ENCODE results near the gene KCTD17.

Gene KCTD17

DNA sequence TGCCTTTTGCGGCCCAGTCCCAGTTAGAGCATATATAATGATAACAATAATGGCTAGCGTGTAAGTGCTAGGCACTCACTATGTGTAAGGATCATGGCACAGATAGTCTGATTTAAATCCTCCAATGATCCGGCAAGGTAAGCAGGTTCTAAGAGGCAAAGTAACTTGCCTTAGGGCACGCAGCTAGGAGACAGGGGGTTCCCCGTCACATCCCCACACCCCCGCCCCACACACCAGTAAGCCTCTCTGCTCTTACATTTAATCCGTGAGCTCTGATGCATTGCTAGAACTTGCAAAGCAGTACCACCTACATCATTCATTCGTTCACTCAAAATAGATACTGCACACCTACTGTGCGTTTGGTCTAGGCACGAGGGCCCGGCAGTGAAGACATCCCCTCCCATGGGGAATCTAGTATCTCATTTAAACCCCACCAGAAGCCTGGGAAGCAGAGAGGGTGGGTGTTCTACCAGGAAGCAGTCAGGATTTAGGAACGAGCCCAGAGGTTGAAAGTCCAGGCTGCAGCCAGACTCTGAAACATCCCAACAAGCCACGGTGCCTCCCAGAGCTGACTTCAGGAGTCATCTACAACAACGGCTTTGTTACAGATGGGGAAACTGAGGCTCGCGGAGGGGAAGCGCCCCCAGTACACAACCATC lies 37.3 kb downstream of the KCTD17 start:
- ATAC-seq (no peak), DNase-seq (no peak)
- no peaks in the 10 kb centered on the region for H3K27me3 Mint-ChIP-seq
- H3K27ac Mint-ChIP-seq: peak overlapping the region in 1 of 2 donors; percentile 18
- H3K4me3 Mint-ChIP-seq: peak overlapping the region; percentile 10 to 67
- H3K9me3 Mint-ChIP-seq: no peaks in the 10 kb centered on the region
- peaks cover 40% of the 10 kb centered on the region for H3K4me1 Mint-ChIP-seq

DNA sequence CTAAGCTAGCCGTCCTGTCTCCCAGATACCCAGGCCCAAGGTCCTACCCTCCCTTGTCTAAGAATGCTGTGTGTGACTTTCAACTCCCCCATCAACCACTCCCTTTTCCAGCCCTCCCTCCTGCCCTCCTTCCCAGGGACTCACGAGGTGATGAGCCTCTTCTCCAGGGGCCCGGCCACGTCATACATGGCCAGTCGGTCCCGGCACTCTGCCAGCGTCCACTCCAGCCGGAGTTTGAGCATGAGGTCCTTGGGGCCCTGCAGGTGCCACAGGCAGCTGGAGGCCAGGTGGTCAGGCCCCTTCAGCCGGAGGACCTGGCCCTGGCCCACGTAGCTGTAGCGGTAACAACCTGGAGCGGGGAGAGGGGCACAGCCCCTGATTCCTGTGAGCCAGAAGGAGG lies 37.9 kb downstream of the KCTD17 start:
- ATAC-seq (no peak), DNase-seq (no peak)
- H3K9me3 Mint-ChIP-seq: no peaks in the 10 kb centered on the region
- peaks cover 39% of the 10 kb centered on the region for H3K4me1 Mint-ChIP-seq
- no peak overlapping the region for H3K27ac Mint-ChIP-seq
- no peaks in the 10 kb centered on the region for H3K27me3 Mint-ChIP-seq
- peak overlapping the region in 1 of 2 donors; percentile 25 for H3K4me3 Mint-ChIP-seq

DNA sequence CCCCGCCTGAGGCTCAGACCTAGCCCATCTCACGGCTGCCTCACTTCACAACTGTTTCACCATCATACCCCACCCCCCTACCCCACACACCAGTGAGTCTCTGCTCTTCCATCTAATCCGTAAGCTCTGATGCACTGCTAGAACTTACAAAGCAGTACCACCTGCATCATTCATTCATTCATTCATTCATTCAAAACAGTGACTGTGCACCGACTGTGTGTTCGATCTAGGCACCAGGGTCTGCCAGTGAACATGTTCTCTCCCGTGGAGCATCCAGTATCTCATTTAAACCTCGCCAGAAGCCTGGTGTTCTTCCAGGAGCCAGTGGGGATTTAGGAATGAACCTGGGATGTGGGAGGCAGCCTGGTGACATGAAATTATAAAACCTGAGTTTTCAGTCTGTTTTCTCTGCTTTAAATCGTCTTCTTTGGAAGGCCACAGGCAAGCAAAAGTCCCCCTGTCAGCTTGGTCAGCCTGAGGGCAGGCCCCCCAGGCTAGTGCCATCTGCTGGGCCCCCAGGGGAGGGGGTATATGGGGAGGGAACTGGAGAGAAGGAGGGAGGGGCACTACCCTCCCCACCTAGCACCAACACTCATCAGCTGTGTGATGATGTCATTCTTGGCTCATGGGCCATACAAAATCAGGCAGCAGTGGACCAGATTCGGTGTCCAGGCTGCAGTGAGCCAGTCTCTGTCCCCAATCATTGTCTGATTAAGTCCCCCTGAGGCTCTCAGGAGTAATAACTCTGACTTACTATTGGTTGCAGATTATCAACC lies 39.6 kb downstream of the KCTD17 start:
- Mint-ChIP-seq H3K4me1 (peaks cover 53% of the 10 kb centered on the region), H3K27me3 (peaks cover 10% of the 10 kb centered on the region), H3K9me3 (no peaks in the 10 kb centered on the region), H3K4me3 (no peak overlapping the region), H3K27ac (peak overlapping the region in 1 of 2 donors; percentile 36)
- no peak for ATAC-seq
- no peak for DNase-seq

DNA sequence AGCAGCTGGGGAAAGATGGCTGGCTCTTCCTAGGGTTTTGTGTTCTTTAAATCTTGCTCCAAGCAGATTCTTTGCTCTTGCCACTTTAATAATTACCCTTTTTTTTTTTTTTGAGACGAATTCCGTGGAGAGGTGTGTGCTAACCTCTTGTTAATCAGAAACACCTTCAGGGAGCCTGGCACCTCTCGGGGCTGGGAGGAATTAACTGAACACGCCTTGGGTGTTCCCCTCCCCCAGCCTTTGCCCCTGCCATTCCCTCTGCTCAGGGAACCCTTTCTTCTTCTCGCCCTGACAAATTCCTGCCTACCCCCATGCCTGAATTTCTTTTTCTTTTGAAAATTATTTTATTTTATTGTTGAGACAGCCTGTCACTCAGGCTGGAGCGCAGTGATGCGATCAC lies 40.5 kb downstream of the KCTD17 start:
- Mint-ChIP-seq H3K4me1 (peaks cover 62% of the 10 kb centered on the region), H3K27ac (peak overlapping the region in 1 of 2 donors; percentile 65), H3K9me3 (no peaks in the 10 kb centered on the region), H3K4me3 (no peak overlapping the region), H3K27me3 (peaks cover 19% of the 10 kb centered on the region)
- DNase-seq: no peak
- ATAC-seq: no peak

DNA sequence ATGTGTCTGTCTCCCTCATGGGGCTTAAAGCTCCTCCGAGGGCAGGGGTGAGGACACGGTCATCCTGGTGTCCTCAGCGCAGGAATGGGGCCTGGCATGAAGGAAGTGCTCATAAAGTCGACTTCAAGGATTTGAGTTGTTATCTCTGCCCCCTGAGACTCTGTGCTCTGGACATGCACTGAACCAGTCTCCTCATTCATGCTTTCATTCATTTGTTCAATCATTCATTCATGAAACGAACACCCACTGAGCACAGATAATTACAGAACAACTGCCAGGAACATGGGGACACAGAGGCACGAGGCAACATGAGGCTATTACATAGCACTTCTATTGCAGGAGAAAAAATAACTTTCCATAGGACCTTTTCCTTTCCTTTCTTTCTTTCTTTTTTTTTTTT lies 41.5 kb downstream of the KCTD17 start:
- Mint-ChIP-seq H3K4me1 (peaks cover 57% of the 10 kb centered on the region), H3K27ac (no peak overlapping the region), H3K9me3 (no peaks in the 10 kb centered on the region), H3K27me3 (peaks cover 24% of the 10 kb centered on the region), H3K4me3 (no peak overlapping the region)
- ATAC-seq: no peak
- no peak for DNase-seq

DNA sequence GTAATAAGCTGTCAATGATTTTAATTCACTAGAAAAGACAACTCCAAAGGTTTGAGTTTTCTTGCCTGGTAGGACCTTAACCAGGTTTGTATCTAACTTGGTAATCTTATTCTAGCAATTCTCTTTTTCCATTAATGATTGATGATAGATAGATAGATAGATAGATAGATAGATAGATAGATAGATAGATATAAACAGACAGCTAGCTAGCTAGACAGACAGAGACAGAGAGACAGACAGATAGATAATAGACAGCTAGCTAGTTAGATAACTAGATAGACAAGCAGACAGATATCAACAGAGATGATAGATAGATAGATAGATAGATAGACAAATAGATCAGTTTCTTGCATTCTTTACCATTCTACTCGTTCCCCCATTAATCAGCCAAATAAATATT lies 42.7 kb downstream of the KCTD17 start:
- Mint-ChIP-seq H3K27me3 (peaks cover 24% of the 10 kb centered on the region), H3K9me3 (no peaks in the 10 kb centered on the region), H3K4me3 (no peak overlapping the region), H3K27ac (no peak overlapping the region), H3K4me1 (peaks cover 56% of the 10 kb centered on the region)
- no peak for DNase-seq
- no peak for ATAC-seq

DNA sequence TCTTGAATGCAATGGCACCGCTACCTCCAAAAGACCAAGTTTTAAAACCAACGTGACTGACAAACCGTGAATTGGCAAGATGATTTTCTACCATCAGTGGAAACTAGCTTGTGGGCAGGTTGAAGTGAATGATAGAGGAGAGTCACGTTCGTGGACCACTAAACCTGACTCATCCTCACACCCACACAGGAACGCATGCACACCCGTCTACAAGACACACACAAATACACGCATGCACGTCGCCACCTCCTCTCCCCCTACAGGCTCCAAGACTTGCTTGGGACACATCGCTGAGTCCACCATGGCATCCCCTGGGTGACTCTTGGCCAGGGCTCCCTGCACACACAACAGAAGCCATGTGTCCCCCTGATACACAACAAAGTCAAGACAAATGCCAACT lies 43.6 kb downstream of the KCTD17 start:
- DNase-seq (peak; percentile 35 to 43), ATAC-seq (peak; percentile 88)
- no peak overlapping the region for H3K27ac Mint-ChIP-seq
- H3K9me3 Mint-ChIP-seq: no peaks in the 10 kb centered on the region
- H3K27me3 Mint-ChIP-seq: peaks cover 24% of the 10 kb centered on the region
- peaks cover 60% of the 10 kb centered on the region for H3K4me1 Mint-ChIP-seq
- H3K4me3 Mint-ChIP-seq: peak overlapping the region in 1 of 2 donors; percentile 44

DNA sequence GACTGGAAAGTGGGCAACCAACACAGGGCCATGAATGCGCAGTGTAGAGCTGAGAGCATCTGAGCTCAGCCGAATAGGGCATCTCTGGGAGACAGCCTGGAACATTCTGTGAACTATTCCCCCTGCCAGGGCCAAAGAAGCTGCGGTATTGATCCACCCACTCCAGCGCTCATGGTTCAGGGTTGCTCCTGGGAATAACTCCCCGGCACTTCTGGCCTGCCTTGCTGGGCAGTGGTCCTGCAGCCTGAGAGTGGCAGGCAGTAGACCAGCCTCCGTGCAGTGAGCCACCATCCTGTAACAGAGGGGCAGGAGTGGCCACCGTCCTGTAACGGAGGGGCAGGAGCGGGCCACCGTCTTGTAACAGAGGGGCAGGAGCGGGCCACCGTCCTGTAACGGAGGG lies 45.8 kb downstream of the KCTD17 start:
- Mint-ChIP-seq H3K27me3 (peaks cover 24% of the 10 kb centered on the region), H3K4me3 (no peak overlapping the region), H3K4me1 (peaks cover 74% of the 10 kb centered on the region), H3K9me3 (no peaks in the 10 kb centered on the region), H3K27ac (no peak overlapping the region)
- no peak for DNase-seq
- no peak for ATAC-seq

DNA sequence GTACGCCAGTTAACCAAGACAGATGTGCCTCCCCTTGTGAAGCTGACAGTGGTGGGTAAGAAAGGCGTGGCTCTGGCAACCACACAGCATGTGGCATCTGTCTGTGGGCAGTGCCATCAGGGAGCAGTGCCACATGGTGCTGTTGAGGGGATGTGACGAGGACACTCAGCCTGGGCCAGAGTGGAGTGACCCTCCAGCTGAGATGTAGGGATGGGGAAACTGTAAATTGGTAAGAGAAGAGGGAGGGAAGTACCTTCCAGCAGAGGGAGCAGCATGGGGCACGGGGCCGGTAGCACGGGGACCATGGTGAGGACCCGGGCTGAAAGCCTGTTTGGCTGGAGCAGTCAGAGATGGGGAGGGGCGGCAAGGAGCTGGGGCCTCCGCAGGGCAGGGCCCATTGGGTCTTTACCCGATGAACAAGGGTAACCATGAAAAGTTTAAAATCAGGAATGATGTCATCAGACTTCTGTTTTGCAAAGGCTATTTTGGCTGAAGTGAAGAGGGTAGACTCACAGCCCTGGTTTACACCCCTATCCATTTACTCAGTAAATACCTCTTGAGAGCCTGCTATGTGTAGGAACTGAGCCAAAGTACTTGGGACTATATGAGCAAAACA lies 47.5 kb downstream of the KCTD17 start:
- Mint-ChIP-seq H3K27ac (peak overlapping the region in 1 of 2 donors; percentile 48), H3K4me3 (no peak overlapping the region), H3K27me3 (peaks cover 24% of the 10 kb centered on the region), H3K4me1 (peaks cover 78% of the 10 kb centered on the region), H3K9me3 (no peaks in the 10 kb centered on the region)
- no peak for ATAC-seq
- DNase-seq: no peak

DNA sequence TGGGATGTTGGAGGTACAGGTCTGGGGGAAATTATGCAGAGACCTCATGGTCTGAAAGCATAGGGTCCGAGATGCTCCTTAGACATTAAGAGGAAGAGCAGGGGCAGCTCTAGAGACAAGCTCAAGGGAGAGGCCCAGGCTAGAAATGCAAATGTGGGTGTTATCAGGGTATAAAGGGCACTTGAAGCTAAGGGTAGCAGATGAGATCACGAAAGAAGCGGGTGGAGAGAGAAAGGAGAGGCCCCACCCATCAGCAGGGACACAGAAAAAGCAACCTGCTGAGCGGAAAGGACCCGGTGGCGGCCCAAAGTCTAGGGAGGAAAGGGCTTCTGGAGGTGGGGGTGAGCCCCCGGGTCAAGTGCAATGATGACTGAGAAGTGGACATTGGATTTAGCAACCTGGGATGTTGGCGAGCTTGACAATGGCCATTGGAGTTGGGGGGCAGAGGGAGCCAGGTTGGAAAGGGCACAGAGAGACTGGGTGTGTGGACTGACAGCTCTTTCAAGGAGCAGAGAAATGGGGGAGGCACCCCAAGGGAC lies 49.1 kb downstream of the KCTD17 start:
- DNase-seq (no peak), ATAC-seq (peak; percentile 69)
- peak overlapping the region; percentile 42 to 71 for H3K27ac Mint-ChIP-seq
- H3K9me3 Mint-ChIP-seq: no peaks in the 10 kb centered on the region
- H3K4me3 Mint-ChIP-seq: peak overlapping the region in 1 of 2 donors; percentile 49
- H3K27me3 Mint-ChIP-seq: peaks cover 15% of the 10 kb centered on the region
- H3K4me1 Mint-ChIP-seq: peaks cover 70% of the 10 kb centered on the region

DNA sequence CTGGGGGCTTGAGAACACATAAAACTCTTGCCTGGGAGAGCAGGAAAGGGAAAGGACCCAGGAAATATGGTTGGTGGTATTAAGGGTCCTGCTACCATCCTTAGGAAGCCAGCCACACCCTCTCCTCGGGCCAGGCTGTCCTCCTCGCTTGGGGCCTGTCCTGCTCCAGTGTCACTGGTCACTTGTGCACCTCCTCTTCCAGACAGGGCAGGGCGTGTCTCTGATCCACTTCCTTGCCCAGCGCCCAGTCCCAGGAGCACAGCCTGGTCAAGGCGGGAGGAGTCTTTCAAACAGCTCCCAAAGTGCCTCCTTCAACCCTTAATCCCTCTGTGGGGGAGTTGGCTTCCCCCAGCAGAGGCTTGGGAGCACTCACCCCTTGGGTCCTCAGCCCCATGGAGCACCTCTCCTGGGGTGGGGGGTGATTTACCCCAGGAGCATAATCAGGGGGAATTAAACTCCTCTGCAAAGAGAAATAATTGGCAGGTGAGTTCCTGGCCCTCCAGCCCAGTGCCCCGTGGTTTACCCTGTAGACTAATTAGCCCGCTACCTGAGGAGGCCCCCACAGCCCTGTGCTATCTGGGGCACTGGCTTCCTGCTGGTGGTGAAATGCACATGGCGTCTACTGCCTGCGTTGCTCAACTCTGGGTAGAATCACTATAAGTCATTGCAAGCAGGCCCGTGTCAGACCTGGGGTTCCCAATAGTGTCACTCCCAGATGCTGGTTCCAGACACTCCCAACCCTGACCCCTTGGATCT lies 49.9 kb downstream of the KCTD17 start:
- Mint-ChIP-seq H3K27me3 (peaks cover 10% of the 10 kb centered on the region), H3K4me1 (peaks cover 65% of the 10 kb centered on the region), H3K9me3 (no peaks in the 10 kb centered on the region), H3K4me3 (no peak overlapping the region), H3K27ac (no peak overlapping the region)
- no peak for ATAC-seq
- no peak for DNase-seq

DNA sequence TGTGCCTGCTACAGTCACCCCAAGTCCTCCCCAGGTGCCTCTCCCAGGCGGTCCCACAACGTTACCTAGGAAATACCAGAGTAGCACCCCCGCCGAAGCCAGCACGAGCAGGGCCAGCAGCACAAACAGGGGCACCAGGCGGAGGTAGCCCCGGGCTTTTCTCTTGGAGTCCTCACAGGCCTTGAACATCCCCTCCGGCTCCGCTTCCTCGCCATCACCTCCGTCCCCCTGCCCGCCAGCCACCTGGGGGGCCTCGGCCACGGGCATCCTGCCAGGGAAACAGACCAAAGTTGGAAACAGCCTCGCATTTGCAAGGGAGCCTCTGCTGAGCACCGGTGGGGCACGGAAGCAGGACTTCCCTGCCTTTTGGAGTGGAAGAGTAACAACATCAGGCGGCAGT lies 51.6 kb downstream of the KCTD17 start:
- Mint-ChIP-seq H3K9me3 (no peaks in the 10 kb centered on the region), H3K27me3 (no peaks in the 10 kb centered on the region), H3K4me1 (peaks cover 57% of the 10 kb centered on the region), H3K27ac (no peak overlapping the region), H3K4me3 (no peak overlapping the region)
- no peak for ATAC-seq
- DNase-seq: no peak

DNA sequence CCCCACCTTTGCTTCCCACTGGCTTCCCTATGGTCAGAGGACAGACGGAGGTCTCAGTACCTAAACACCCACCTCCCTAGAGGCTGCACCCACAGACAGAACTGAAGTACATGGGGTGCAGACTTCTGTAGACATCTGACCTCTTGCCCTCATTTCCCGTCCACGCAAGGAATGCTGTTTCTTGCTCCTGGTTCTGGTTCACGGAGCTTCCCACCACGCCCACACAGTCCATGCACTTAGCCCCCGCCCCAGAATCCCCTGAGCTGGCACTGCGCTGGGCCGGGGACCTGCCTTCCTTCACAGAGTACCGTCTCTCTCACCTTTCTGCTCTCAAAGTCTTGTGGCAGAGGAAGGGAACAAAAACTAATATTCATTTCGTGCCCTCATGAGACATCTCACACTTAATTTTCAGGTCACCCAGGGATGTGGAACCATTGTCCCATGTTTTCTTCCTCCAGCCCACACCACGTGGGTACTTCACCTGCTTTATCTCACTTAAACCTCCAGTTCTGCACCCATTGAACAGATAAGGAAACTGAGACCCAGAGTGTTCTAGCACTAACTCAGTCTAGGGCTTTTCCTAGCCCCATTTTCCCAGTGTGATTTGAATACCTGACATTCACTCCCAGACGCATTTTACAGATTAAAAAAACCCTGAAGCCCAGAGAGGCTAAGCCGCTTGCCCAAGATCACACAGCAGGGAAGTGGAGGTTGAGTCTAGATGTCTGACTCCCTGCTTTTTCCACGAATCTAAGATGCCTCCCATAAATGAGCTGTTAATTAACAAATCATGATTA lies 52.3 kb downstream of the KCTD17 start:
- no peaks in the 10 kb centered on the region for H3K27me3 Mint-ChIP-seq
- H3K4me3 Mint-ChIP-seq: no peak overlapping the region
- DNase-seq (no peak), ATAC-seq (no peak)
- H3K27ac Mint-ChIP-seq: no peak overlapping the region
- peaks cover 50% of the 10 kb centered on the region for H3K4me1 Mint-ChIP-seq
- H3K9me3 Mint-ChIP-seq: no peaks in the 10 kb centered on the region

DNA sequence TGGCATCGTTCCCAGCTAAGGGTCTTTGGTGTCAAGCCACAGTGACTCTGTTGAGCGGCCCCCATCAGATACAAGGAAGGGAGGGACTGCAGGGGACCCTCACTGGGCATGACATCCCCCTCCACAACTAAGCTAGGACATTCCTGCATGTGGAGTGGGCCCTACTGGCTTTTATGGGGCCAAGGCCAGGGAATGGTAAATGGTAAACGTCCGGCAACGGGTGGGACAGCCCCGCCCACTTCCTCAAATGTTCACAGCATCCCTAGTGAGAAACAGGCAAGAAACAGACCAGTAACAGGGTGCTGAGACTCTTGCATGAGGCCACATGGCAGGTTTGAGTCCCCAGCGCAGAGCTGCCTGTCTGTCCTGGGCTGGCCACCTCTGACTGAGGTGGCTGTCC lies 53.6 kb downstream of the KCTD17 start:
- Mint-ChIP-seq H3K9me3 (no peaks in the 10 kb centered on the region), H3K4me1 (peaks cover 37% of the 10 kb centered on the region), H3K4me3 (no peak overlapping the region), H3K27me3 (no peaks in the 10 kb centered on the region), H3K27ac (no peak overlapping the region)
- DNase-seq (no peak), ATAC-seq (no peak)

DNA sequence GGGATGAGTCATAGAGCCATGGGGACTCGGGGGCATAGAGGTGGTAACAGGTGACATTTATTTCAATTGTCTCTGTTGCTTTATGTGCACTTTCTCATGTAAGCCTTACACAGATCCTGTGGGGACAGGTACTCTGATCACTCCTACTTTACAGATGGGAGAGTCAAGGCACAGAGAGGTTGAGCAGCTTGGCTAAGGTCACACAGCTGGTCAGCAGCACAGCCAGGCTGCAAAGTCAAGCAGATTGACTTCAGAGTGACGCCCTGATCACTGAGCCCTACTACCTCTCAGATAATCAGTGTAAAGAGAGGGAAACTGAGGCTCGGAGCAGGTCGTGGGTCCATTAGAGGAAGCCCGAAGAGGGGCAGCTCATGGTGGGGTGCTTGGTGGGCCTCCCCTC lies 54.4 kb downstream of the KCTD17 start:
- Mint-ChIP-seq H3K9me3 (no peaks in the 10 kb centered on the region), H3K27ac (peak overlapping the region in 1 of 2 donors; percentile 40), H3K27me3 (no peaks in the 10 kb centered on the region), H3K4me1 (peaks cover 28% of the 10 kb centered on the region), H3K4me3 (no peak overlapping the region)
- ATAC-seq: no peak
- DNase-seq: no peak

Measured in stimulated activated naive CD8-positive, alpha-beta T cell treated with anti-CD3 and anti-CD28 coated beads, Interleukin-15, amount 100 ng/mL, for 72 hours (primary cell).